Liver (tissue), 3 donors: ENCODE results near the gene HMG20A.
"Not testable (repeated sequence)": the region's sequence is repeated elsewhere in the genome, so short reads cannot be mapped to it uniquely, and the experiment has no call there.

Experiments used
- EGR1 ChIP-seq, 2 donors: IDR thresholded peaks; 2 replicates each; pipeline ENCODE4 v1.6.1; 2016 to 2018; ENCODE audit warnings: antibody characterized with exemption in 2 of 2, low read depth in 2 of 2
- TF ChIP-seq, protein P1 (sequence below): fragments of 150-350 bp; IDR thresholded peaks from 2 replicates; pipeline ENCODE4 v1.5.1; 2017; ENCODE audit warnings: improper control_type of control experiment, low read depth, low read length; ENCODE audit not compliant: missing input control
- TF ChIP-seq, protein P2 (sequence below): IDR thresholded peaks from 2 replicates; pipeline ENCODE4 v1.6.1; 2016; ENCODE audit warnings: antibody characterized with exemption
- donor health status: healthy.
- donor health status: healthy.

DNA sequence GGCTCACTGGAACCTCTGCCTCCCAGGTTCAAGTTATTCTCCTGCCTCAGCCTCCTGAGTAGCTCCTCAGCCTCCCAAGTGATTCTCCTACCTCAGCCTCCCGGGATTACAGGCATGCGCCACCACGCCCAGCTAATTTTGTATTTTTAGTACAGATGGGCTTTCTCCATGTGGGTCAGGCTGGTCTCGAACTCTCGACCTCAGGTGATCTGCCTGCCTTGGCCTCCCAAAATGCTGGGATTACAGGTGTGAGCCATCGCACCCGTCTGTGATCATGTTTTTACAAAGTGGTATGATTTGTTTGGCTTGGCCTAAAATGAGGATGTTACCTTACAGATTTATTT is 10.6 kb upstream of the HMG20A start:
- TF ChIP-seq, protein P1, sequence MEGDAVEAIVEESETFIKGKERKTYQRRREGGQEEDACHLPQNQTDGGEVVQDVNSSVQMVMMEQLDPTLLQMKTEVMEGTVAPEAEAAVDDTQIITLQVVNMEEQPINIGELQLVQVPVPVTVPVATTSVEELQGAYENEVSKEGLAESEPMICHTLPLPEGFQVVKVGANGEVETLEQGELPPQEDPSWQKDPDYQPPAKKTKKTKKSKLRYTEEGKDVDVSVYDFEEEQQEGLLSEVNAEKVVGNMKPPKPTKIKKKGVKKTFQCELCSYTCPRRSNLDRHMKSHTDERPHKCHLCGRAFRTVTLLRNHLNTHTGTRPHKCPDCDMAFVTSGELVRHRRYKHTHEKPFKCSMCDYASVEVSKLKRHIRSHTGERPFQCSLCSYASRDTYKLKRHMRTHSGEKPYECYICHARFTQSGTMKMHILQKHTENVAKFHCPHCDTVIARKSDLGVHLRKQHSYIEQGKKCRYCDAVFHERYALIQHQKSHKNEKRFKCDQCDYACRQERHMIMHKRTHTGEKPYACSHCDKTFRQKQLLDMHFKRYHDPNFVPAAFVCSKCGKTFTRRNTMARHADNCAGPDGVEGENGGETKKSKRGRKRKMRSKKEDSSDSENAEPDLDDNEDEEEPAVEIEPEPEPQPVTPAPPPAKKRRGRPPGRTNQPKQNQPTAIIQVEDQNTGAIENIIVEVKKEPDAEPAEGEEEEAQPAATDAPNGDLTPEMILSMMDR = not testable (repeated sequence)
- TF ChIP-seq, protein P2, sequence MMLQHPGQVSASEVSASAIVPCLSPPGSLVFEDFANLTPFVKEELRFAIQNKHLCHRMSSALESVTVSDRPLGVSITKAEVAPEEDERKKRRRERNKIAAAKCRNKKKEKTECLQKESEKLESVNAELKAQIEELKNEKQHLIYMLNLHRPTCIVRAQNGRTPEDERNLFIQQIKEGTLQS = not testable (repeated sequence)
- TF ChIP-seq EGR1 (IDR thresholded peaks at IDR 0.05; ENCODE audit: low read depth in 2 of 2) = not testable (repeated sequence)
